GM03348 (cell line): ENCODE data around the gene MUC20.
"Not testable (repeated sequence)": the region's sequence is repeated elsewhere in the genome, so short reads cannot be mapped to it uniquely, and the experiment has no call there.

Experiments
- DNase-seq: peaks from one replicate; pipeline ENCODE4 v3.0.0; 2012; ENCODE audit warnings: low spot score

The MUC20 gene

DNA sequence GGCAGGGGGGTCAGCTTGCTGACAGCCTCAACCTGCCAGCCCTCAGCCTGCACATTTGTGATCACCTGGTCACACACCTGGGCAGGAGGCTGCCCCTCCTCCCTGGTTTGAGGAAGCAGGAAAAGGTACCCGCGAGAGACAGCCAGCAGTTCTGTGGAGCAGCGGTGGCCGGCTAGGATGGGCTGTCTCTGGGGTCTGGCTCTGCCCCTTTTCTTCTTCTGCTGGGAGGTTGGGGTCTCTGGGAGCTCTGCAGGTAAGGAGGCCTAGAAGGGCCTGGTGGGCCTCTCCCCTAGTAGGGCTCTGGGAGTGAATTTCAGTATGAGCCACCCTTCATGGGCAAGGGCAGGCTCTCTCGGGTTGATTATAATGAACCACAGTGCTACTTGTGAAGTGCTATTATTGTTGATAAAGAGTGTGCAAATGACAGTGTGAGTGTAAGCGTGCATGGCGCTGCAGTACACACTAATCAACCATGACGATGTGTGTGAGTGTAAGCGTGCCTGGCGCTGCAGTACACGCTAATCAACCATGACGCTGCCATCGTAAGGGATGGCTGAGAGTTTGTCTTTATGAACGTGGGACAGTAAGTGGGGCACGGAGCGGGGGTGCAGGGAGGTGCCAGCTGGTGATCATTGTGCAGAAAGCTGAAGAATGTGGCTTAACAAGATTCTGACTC lies at the start of gene MUC20:
TSS of gene MUC20 (plus strand) at position 148 of the 676 bp plus-strand sequence. CDS start at position 178, 30 bp downstream.
- DNase-seq = not testable (repeated sequence)

DNA sequence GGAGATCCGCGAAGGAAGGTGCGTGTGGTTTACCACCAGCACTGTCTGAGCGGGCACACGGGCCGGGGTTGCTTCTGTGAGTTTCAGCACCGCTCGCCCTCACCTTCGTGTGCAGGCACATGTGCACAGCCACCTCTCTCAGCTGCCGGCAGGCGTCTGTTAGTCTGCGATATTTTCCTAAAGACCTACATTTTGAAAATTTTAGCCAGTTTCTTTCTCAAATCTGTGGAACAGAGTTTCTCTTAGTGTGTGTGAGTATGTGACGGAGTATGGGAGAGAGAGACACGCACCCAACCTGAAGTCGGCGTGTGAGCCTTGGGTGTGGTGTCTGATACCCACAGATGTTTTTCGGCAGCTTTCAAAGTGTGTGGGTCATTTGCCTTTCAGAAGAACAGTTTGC lies 49.5 kb upstream of the MUC20 start:
- not testable (repeated sequence) for DNase-seq

DNA sequence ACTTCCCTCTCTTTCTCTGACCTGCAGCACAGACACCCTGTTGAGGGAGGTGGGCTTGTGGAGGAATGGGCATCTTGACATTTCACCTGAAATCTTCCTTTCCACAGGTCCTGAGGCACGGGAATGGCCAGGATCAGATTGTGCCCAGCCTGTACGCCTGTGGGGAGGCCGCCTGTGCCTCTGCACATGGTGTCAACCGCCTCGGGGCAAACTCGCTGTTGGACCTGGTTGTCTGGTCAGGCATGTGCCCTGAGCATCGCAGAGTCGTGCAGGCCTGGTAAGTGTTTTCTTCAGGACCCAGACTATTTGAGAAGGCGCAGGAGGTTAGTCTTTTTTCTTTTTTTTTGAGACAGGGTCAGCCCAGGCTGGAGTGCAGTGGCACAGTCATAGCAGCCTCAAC lies 47.1 kb upstream of the MUC20 start:
- DNase-seq = not testable (repeated sequence)

DNA sequence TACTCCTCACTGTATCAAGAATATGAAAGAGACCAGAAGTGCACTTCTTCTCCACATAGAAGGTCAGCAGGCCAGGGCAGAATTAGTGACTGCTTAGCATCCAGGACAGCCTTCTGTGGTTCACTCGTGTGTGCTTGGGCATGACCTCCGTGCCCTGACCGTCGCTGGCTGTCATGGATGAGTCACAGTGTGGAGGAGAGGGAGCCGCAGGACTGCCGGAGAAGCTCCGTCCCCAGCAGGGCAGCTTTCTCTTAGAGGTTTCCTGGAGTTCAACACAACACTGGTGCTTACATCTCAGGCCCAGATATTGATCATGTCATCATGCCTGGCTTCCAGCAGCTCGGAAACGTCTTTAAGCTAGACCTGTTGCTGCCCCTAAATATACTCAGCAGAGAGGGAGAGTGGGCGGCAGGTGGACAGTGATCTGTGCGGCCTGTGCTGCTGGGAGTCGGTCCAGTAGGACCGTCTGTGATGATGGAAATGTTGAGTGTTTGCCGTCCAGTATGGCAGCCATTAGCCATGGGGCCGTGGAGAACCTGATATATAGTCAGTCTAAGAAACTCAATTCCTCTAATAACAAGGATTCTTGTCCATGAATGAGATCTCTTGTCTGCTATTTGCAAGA lies 42.3 kb upstream of the MUC20 start:
- not testable (repeated sequence) for DNase-seq

GRCh38 chr3:195680690-195681089 lies 40.1 kb upstream of the MUC20 start:
- not testable (repeated sequence) for DNase-seq

- DNase-seq = not testable (repeated sequence)
Observed at GRCh38 chr3:195681458-195682103, 39.2 kb upstream of the MUC20 start.

GRCh38 chr3:195682104-195682742 lies 38.6 kb upstream of the MUC20 start:
- not testable (repeated sequence) for DNase-seq

- DNase-seq = not testable (repeated sequence)
Observed at GRCh38 chr3:195683722-195684526, 36.9 kb upstream of the MUC20 start.

DNA sequence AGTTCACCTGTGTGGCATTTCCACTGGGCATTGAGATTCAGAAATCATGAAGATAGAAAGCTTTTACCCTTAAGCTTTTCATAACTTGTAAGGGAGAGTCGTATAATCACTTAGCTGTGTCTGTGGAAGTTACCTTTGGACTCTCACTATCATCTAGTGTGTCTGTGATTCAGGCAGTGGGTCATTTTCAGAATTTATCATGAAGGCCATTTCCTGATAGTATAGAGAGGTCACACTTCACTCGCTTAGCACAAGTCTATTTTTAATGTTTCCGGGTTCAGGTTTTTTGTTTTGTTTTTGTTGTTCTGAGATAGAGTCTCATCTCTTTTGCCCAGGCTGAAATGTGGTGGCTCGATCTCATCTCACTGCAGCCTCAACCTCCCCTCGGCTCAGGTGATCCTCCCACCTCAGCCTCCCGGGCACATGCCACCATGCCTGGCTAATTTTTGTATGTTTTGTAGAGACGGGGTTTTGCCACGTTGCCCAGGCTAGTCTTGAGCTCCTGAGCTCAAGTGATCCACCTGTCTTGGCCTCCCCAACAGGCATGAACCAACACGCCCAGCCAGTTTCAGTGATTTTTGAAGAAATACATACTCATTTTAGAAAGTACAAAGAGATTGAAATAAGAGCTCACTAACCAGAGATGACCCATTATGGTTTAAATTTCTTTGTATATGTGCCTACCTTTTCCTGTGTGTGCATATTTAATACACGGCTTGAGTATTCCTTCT lies 36.1 kb upstream of the MUC20 start:
- not testable (repeated sequence) for DNase-seq

- DNase-seq = not testable (repeated sequence)
Observed at GRCh38 chr3:195686537-195687208, 34.1 kb upstream of the MUC20 start.

GRCh38 chr3:195687209-195687760 lies 33.5 kb upstream of the MUC20 start:
- DNase-seq = not testable (repeated sequence)

DNA sequence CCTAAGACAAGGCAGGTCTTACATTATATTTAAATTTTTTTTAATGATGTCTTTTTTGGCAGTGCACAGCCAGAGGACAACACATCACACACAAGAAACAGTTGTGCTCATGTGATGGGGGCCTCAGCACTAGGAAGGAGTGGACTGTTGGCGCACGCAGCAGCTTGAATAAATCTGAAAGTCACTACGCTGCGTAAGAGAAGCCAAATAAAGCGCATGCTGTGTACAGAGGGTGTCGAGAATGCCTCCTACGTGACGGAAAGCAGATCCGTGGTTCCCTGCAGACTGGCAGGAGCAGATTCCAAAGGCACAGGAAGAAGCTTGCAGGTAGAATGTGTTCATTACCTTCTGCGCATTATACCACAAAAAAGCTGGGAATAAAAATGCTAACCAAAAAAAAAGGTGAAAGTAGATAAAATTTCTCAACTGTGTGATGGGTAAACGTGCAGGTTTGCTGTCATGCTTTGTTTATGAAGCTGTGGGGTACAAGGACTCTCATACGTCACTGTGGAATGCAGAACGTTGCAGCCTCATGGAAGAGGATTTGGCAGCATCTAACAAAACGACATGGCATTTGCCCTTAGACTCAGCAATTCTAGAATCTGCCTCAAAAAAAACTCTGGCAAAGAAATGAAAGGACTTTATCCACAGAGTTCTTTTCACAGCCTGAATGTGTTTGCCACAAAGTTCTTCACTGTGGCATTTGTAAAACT lies 32.2 kb upstream of the MUC20 start:
- DNase-seq = not testable (repeated sequence)

DNA sequence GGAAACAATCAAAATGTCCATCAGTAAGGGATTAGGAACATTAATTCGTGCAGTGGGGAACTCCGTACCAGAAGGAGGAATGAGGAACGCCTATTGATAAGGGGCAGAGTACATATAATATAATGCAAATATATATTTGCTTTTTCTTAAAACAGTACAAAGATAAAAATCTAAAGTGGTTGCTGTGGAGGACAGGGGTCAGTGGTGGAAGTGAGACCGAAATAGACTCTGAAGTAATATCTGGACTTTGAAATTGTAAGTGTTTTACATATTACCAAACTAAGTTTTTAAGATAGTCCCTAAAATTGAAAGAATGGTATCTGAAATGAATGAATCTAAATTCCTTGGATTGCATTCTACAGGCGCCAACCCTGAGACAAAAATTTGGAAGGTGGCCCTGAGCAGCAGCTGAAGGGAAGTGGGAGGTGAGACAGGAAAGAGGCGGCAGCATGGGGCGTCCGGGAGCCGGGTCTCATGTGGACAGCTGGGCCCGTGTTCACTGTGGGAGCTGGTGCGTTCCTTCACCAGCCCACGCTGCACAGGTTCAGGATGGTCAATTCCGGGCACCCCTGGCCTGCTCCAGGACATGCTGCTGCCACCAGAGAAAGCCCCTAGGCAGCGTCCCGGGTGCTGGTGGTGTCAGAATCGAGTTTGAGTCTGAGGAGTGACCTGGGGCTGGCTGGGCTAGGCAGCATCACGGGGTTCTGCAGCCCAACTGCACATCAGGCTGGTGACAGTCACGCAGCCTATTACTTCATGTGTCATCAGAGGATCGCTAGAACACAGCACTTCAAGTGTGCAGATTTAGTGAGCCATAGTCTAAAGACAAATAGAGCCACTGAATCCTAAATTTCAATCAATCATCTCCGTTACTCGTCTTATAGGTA lies 31.4 kb upstream of the MUC20 start:
- not testable (repeated sequence) for DNase-seq

- DNase-seq = no peak
Observed at GRCh38 chr3:195690951-195691350, 29.8 kb upstream of the MUC20 start.

DNA sequence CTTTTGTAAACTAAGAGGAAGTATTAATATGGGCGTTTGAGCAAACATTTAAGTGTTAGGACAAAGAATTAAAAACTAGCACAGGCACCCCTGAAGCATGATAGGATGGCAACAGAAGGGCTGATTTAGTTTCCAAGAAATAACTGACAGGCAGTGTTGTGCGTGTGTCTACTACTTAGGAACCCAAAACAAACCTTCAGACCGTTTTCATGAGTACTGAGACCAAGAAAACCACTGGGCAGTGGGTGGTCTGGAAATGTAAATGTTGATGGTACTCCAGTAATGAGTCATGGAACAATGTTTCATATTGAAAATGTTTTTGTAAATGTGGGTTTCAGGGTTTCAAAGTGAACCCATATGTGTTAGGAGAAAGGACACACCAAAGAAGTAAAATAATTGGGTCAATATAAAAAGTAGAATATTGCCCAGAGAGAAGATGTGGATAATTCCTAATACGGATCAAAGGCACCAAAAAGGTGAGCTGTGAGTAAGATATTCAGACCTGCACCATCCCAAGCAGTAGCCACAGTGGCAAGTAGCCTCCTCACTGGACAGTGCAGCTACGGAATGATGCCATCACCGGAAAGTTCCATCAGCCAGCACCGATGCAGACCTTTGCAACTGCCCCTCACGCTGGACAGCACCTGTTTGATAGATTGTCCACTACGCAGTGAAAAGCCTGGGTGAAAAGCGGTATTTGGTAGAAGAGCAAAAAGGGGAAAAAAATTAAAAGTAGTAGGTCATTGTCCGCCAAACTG lies 29.0 kb upstream of the MUC20 start:
- DNase-seq = not testable (repeated sequence)

DNA sequence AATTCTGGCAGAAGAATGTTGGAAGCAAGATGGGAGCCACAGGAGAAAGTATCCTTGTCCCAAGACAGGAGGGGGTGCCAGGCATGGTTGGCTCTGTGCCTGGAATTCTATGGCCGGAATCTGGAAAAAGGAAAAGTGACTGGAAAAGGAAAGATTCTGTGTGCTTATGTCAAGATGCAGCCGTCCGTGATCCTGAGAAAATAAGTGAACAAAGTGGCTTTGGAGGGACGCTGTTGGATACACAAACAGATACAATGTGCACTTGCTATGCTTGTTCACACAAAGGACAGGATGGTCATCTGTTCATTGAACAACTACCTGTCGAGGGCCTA lies 28.5 kb upstream of the MUC20 start:
- no peak for DNase-seq

DNA sequence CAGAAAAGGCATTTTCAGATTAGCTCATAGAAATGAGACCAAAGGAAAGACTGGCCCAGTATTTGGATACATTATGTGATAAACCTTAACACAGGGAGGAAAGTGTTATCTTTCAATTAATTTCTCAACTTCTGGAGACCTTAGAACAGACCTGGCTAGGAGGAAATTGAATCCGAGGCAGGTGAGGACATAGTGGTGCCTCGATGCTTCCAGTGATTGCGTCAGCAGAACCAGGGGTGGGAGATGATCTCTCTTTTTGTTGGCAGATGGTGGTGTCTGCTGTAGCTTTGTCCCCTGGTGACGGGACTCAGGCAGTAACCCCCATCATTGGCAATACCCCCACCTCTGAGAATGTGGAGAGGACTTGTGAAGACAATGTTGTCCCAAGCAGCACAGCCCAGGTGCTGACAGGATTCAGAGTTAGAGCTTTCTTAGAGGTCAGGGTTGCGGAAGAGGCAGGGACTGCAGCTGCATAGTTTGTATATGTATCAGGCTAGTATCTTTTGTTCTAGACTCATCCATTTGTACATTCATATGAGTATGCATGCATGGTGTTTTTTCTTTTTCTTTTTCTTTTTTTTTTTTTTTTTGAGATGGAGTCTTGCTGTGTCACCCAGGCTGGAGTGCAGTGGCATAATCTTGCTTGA lies 27.9 kb upstream of the MUC20 start:
- DNase-seq = no peak
